NOMO-1 treated with dmso at 0.1 percent for 144 hours (cell line): ENCODE data around the gene DNM1.
"Not testable (repeated sequence)": the region's sequence is repeated elsewhere in the genome, so short reads cannot be mapped to it uniquely, and the experiment has no call there.

ENCODE experiments used
- DNase-seq: peaks from one replicate; lab custom pipeline; 2025; ENCODE audit not compliant: unreplicated experiment; lab: John Stamatoyannopoulos, UW

Gene DNM1

GRCh38 chr9:128175726-128176125 lies 27.5 kb upstream of the DNM1 start:
- DNase-seq = no peak

- no peak for DNase-seq
Measured at GRCh38 chr9:128178806-128179431, 24.3 kb upstream of the DNM1 start.

DNA sequence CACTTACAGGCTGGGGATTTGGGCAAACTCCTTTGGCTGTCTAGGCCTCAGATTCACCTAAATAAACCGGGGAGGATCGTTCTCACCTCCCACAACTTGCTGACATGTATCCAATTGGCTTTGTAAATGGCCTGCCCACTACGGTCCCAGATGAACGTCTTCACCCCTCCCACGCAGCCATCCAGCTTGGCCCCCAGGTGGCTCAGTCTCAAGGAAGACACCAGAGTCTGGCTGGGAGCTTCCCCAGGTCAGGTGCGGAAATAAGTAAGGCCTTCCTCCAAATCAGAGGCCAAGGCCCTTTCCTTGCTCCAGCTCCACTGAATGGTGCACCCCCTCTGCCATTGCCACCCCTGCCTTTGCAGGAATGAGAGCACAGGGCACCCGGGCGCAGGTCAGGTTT lies 23.2 kb upstream of the DNM1 start:
- no peak for DNase-seq

GRCh38 chr9:128180447-128180846 lies 22.7 kb upstream of the DNM1 start:
- no peak for DNase-seq

GRCh38 chr9:128181480-128181879 lies 21.7 kb upstream of the DNM1 start:
- DNase-seq = not testable (repeated sequence)

DNA sequence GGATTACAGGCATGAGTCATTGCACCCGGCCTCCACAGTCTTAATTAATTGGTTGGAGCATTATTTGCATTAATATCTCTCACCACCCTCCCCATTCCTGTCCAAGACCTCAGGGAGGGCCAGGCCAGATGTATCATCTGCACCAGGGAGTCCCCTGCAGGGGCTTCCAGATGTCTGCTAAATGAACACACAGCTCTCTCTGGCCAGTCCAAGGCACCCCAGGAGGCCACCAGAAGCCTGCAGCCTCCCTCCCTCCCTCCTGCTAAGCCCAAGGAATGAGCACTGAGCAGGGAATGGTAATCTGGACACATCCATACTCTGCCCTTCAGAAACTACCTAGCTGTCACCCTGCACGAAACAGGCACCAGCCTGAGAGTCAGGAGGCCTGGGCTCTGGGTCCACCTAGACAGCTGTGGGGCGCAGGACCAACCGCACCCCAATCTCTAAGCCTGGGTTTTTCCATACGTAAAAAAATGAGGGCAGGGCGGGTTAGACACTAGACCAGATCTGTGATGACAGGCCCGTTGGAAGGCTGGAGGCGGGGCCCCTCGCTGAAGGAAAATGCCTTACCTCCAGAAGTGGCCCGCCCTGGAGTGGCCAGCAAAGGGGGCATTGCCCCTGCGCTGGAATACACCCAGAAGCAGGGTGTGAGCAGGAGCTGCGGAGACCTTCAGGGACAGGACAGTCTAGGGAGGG lies 20.1 kb upstream of the DNM1 start:
- no peak for DNase-seq

DNA sequence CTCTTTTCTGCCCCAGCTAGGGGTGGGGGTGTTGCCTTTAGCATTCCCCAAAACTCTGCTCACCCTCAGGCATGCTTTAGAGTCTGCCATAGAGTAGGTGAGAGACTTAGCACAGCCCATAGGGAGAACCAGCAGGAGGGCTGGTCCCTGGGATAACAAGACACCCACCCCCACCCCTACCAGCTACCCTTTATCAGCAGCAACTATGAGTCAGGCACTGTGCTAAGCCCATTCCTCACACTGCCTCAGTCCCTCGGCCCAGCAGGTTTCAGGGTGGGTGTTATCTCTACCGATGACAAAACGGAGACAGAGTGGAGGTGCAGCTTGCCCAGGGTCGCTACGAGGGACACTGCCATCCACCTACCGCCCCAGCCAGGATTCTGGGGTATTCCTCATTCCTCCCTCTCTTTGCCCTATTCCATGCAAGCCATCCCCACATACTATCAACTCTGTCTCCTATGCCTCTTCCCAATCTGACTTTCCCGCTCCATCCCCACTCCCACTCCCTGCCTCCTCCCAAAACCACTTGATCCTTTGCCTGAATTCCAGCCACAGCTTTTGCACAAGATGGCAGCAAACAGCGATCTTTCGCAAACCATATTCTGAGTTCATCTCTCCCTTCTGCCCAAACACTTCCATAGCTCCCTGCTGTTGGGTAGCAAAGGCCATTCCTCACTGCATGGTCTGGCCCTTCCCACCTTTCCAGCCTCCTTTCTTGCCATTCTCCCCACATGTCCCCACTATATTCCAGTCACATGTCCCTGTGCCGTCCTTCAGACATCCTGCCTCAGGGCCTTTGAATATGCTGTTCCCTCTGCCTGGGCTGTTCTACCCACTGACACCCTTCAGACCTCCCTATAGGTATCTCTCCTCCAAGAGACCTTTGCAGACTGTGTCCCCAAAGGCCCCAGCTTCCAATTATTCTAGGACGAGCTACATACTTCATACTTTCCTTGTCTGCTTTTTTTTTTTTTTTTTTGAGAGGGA lies 16.9 kb upstream of the DNM1 start:
- DNase-seq = no peak

DNA sequence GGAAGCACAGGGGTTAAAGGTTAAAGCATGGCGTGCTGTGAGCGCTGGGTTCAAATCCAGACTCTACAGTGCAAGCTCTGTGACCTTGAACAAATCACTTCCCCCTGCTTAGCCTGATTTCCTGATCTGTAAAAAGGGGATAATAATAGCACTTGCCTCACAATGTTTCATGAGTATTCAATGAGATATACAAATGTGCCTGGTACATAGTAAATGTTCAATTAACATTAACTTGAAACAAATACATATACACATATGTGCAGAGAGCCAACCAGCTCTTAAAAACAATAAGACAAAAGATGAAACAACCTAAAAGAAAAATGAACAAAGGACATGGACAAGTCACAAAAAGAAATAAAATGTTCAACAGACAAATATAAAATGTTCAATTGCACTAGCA lies 15.8 kb upstream of the DNM1 start:
- no peak for DNase-seq

- no peak for DNase-seq
Measured at GRCh38 chr9:128188209-128188608, 15.0 kb upstream of the DNM1 start.

DNA sequence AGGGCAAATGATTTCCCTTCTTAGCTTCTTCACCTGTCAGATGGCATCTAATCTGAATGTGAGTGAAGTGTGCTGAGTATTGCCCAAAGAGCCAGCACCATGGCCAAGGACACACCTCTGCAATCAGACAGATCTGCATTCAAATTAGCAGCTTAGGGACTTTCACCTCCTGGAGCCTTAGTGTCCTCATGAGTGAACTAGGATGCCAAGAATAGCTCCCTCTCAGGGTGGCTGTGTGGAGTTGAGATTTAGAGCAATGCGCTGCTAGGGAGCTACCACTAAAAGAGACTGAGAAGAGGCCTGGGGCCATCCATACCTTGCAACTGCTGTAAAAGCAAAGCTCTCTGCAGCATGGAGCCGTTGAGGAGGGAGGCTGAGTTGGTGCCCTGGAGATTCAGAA lies 13.2 kb upstream of the DNM1 start:
- no peak for DNase-seq

GRCh38 chr9:128190516-128191405 lies 12.4 kb upstream of the DNM1 start:
- peak; percentile 9 for DNase-seq

DNA sequence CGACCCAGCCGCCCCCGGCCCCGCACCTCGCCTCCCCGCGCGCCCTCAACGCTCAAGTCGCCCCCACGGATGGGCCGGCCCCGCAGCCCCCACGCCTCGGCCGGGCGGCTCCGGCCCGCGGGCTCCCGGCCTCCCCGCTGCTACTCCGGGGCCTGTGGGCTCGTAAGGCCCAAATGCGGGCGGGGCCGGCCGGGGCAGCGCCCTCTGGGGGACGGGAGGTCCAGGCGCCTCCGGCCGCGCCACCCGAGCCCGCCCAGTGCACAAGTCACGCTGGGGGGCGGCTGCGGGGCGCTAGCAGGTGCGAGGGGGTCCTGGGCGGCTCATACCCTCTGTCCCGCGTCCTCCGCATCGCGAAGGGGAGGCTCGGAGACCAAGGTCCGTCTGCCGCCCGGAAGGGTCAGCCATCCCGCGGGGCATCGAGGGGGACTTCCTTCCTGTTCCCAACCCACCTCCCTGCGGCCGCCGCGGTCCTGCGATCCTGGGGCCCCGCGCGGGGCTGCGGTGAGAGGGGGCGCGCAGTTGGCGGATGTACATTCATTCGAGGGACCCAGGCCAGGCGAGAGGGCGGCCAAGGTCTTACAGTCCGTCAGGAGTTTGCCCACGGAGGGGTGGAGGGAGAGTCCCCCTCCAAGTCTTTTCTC lies 11.7 kb upstream of the DNM1 start, which contains the start of gene CIZ1:
Gene CIZ1 (minus strand): TSS at position 167 of the 641 bp plus-strand sequence. CDS start 715 bp downstream, outside the sequence.
- peak; percentile 63 for DNase-seq

DNA sequence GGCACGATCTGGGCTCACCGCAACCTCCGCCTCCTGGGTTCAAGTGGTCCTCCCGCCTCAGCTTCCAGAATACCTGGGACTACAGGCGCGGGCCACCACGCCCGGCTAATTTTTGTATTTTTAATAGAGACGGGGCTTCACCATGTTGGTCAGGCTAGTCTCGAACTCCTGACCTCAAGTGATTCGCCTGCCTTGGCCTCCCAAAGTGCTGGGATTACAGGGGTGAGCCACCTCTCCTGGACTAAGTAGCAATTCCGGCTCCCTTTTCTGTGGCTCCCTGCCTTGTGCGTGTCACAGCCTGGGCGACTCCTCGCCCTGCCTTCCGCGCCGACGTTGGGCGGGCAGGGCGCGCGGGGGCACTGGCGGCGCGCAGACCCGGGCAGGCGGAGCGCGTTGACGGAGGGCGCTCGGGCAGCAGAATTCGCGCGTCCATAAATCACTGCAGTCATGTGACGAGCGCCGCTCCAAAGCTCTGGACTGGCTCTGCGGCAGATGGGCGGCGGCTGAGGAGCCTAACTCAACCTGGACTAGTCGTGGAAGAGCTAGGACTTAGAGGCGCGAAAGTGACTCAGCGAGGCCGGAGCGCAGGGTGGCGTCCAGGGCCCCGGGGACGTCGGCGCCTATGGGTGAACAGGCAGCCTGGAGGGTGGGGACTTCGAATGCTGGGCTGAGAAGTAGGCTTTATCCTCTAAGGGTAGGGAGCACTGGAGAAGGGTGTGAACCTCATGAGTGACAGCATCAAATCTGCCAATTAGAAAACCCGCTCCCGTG lies 10.4 kb upstream of the DNM1 start:
- peak; percentile 75 for DNase-seq

DNA sequence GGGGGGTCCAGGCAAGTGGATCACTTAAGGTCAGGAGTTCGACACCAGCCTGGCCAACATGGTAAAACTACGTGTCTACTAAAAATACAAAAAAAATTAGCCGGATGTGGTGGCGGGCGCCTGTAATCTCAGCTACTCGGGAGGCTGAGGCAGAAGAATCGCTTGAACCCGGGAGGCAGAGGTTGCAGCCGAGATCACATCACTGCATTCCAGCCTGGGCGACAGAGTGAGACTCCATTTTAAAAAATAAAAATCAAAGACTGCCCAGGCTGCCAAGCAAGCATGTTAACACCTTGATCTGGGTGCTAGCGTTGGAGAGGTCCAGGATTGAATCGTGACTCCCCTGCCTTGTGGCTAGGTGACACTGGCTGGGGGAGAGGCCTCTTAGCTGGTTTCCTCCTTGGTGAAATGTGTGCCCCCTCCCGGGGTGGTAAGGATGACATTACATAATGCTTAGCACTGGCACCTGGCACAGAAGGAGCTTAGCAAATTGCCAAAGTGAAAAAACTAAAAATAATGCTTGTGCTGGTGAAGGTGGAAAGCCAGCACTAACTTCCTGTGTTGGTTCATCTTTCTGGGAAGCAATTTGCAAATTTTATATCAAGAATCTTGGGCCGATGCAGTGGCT lies 9.6 kb upstream of the DNM1 start:
- DNase-seq = no peak

DNA sequence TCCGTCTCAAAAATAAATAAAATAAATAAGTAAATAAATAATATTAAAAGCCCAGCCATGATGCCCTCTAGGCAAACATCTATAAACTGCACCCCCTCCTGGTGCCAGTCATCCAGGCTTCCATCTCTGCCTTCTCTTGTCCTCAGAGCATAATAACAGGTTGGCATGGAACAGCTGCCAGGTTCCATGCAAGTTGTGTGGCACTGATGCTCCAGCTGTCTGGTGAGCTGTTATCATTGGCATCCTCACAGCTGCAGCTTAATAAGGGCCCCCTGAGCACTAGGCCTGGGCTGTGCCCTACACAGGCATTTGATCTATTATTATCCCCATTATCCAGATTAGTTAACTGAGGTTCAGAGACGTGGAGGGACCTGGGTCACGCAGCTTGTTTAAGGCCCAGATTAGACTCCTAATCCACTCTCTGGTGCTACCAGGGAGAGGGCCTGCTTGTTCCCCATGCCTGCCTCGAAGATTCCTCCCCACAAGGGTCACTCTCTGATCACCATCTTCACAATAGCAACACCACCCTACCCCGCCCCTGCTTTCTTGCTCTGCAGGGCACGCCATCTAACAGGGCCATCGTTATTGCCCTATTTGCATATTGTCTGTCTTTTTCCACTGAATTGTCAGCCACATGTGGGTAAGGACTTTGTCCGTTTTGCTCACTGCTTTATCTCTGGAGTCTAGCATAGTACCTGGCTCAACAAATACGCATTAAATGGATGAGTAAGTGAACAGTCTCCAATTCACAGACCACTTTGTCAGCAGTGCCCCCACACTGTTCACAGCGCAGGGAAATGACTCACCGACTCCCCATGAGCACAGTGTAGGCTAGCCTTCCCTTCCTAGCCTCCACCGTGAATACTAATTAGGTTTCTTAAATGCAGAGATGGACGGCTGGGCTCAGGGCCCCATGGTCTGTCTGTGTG lies 1.5 kb upstream of the DNM1 start:
- DNase-seq = no peak

- no peak for DNase-seq
Measured at GRCh38 chr9:128202648-128203023, 543 bp upstream of the DNM1 start.

DNA sequence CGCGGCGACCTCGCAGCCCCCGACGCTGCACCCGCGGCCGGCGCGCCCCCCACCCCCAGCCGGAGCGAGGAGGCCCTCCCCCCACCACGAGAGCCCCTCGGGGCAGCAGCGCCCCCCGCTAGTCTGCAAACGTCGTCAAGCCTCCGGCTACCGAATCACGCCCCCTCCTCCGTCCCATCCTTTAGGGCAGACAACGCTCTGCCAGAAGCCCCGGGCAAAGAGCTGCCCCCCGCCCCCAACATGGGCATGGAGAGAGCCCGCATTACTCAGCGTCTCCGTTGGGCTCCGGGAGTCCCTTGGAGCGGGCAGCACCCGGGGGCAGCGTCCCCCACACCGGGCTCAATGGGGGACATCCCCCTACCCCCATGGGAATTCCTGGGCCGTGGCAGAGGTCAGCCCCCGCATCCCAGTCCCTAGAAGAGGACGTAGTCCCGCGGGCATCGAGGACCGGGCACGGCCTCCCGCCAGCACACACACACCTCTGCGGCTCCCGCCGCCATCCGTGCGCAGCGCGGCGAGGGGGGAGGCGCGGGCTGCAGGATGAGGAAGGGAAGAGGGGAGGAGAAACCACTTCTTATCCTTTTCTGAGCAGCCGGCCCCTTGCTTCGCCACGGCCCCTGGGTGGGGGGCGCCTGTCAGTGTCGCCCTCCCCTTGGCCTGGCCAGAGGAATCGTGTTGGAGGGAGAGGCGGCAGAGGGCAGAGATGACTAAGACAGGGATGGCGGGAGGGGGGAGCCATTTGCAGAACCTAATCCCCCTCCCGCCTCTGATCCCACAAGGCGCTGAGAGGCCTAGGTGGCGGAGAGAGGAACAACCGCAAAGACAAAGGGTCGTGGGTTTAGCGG lies 750 bp downstream of the DNM1 start:
- DNase-seq = no peak
